ENCODE data around the gene ATP8A2.

The ATP8A2 gene

GRCh38 chr13:25384758-25385410 is 13.1 kb downstream of the ATP8A2 start:
- DNase-seq, result no peak

GRCh38 chr13:25391932-25392331 is 20.2 kb downstream of the ATP8A2 start:
- DNase-seq, result no peak

GRCh38 chr13:25394402-25395060 is 22.8 kb downstream of the ATP8A2 start:
- DNase-seq, result no peak

- no peak for DNase-seq
These were observed 26.0 kb downstream of the ATP8A2 start for GRCh38 chr13:25397763-25398162.

DNA sequence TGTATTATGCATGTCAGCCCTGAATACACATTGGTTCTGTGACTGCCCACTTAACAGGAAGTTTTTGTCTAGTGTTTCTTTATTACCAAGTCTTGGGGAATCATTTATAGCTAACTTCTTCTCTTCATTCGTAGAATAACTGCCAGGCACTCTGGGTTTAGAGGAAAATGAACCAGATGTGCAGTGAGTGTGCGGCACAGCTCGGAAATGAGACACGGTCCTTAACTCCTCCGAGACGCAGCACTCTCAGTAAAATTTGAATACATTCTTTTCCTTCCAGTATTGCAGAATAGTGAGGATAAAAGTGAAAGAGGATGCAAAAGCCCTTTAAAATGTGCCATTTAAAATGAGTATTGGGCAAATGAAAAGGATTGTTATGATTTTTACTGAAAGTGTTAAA is 29.2 kb downstream of the ATP8A2 start:
- no peak for DNase-seq

DNA sequence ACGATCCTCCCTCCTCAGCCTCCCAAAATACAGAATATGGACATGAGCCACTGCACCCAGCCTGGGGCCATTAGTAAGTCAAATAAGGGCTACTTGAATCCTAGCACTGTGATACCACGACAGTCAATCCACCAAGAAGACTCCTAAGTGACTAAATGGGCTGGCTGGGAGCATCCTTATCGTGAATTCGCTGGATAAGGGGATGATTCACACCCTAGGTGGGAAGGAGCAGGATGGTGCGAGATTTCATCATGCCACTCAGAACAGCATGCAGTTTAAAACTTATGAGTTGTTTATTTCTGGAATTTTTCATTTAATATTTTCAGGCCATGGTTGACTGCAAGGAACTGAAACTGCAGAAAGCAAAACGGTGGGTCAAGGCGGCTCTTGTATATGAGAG is 30.2 kb downstream of the ATP8A2 start:
- no peak for DNase-seq

- no peak for DNase-seq
These were observed 34.6 kb downstream of the ATP8A2 start for GRCh38 chr13:25406377-25406776.

GRCh38 chr13:25409938-25410337 is 38.2 kb downstream of the ATP8A2 start:
- no peak for DNase-seq

DNA sequence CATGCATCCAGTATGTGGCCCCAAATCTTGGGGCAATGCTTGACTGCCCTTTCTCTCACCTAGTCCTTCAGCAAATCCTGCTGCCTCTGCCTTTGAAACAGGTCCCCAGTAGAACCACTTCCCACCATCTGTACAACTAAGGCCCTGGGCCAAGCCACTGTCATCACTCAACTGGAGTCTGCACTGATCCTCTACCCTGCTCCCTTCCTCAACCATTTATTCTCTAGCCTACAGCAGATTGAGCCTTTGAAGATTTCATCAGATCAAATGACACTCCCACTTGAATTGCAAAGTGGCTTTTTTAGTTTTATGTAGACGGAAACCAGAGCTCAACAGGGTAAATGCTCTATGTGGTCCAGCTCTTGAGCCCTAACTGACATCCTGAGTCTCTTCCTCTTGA is 43.5 kb downstream of the ATP8A2 start:
- DNase-seq, result no peak

DNA sequence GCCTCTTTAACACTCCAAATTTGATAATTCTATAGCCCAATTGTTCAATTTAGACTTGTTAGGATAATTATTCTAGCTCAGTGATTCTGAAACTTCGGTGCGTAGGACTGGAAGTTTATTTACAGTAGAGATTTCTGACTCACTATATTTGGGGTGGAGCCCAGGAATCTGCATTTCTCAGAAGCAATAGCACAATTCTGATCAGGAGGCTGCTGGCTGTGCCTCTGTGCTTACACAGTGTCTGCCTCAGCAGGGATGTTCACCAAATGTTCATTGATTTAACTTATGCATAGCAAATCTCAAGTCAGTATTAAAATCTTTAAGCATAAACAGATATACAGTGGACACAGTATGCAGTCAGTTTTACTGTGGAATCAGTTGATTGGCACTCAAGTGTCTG is 45.8 kb downstream of the ATP8A2 start:
- no peak for DNase-seq

- DNase-seq, result no peak
These were observed 48.4 kb downstream of the ATP8A2 start for GRCh38 chr13:25420161-25420560.

DNA sequence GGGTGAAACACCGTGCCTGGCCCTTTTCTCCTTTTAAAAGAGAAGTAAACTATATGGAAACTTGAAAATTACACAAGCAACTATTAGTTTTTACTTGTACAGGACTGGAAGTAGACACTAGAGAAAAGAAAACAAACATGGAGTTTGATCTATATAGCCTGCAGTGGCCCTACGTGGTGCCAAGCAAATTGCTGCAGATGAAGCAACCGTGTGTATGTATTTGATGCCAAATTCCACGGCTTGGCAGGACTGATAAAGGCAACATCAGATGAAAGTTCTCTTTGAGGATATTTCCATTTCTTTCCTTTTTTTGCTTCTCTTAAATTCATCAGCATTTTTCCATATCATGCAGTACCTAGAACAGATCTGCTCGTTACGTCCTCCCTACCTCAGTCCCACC is 49.8 kb downstream of the ATP8A2 start:
- DNase-seq, result no peak

DNA sequence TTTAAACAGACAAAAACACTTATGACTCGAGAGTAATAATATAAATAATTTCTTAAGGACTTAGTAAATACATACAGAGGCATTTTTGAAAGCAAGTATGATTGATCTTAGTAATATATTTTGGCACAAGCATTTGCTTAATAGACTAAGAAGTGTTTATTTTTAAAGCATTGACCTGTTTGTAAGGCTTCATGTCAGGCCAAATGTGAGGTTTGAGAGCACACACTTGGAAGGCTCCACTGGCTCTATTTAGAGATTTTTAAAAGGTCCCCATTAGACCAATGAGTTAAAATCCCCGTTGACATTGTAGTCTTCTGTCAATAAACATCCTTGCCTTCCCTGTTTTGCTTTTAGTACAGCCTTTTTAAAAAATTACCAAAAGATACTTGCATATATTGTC is 50.4 kb downstream of the ATP8A2 start:
- no peak for DNase-seq

GRCh38 chr13:25423831-25424230 is 52.1 kb downstream of the ATP8A2 start:
- DNase-seq, result no peak

GRCh38 chr13:25429466-25429865 is 57.7 kb downstream of the ATP8A2 start:
- no peak for DNase-seq

GRCh38 chr13:25432691-25433090 is 60.9 kb downstream of the ATP8A2 start:
- no peak for DNase-seq

GRCh38 chr13:25440061-25440460 is 68.3 kb downstream of the ATP8A2 start:
- no peak for DNase-seq

DNA sequence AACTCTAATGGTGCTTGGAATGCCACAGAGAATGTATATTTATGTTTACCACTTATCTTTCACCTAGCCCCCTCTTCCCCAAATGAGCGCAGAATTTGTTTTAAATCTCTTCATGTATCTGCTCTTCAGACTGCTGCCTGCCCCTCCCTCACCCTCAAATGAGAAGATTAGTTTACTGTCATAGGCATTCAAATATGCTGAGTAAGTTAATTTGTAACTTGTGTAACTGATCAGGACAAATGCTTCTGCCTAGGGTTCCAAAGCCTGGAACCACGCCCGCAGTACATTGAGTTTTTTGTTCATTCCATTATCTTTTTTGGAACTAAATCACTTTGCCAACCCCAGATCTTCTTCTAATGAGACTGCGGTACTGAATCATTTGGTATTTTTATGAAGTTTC is 74.5 kb downstream of the ATP8A2 start:
- DNase-seq, result no peak

- no peak for DNase-seq
These were observed 75.6 kb downstream of the ATP8A2 start for GRCh38 chr13:25447396-25447795.

DNA sequence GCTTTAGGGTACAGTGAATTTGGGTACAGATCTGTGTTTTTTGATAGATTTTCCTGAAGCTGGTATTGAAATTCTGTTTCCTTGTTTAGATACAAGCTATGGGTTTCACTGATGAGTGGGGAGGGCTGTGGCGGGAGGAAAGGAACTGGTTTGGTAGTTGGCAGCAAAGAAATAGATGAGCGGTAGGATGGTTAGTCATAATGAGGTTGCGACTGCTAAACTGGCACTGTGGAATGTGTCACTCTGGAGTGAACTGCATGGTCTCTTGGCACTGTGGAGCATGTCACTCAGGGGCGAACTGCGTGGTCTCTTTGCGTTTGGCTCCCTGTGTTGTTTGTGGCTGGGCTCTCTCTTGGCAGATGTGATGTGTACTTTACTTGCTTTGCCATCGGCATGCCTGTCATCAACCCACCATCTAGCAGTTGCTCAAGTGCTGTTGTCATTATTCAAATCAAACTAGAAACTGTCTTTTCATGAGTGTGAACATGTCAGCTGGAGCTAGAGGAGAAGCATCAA is 82.1 kb downstream of the ATP8A2 start:
- no peak for DNase-seq

DNA sequence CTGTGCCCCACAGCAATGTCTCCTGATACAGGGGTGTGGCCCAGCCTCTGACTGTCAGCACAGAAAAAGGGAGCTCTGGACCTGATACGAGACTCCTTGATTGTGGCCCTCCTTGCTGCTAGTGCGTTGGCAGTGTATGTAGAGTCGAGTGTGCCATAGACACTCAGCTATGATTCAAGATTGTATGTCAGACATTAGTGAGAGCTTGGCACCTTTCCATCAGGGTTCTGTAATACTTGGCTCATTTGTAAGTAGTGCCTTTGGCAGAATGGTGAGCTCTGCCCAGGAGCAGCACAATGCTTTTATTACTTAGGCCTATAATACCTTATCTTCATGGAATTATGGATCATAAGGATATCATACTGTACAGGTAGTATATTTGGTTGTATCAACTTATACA is 83.4 kb downstream of the ATP8A2 start:
- DNase-seq, result no peak

- no peak for DNase-seq
These were observed 85.8 kb downstream of the ATP8A2 start for GRCh38 chr13:25457566-25457965.

GRCh38 chr13:25462301-25463125 is 90.7 kb downstream of the ATP8A2 start:
- no peak for DNase-seq

- DNase-seq, result no peak
These were observed 91.7 kb downstream of the ATP8A2 start for GRCh38 chr13:25463496-25463895.

Measured in NCI-H146 (cell line).